Measurements from ENCODE around the gene KCP. TPM values are rescaled to one million over a fixed set of nuclear protein-coding genes. Genes with fewer than 3 reads are reported as not detected.
"Not testable (repeated sequence)": the region's sequence is repeated elsewhere in the genome, so short reads cannot be mapped to it uniquely, and the experiment has no call there.

KCP gene
- total RNA-seq, 1 donor from 2014 or later, result 1.4 TPM

- DNase-seq (ENCODE audit: low spot score), result no peak
These were observed 12.2 kb upstream of the KCP start for GRCh38 chr7:128922496-128923410.

DNA sequence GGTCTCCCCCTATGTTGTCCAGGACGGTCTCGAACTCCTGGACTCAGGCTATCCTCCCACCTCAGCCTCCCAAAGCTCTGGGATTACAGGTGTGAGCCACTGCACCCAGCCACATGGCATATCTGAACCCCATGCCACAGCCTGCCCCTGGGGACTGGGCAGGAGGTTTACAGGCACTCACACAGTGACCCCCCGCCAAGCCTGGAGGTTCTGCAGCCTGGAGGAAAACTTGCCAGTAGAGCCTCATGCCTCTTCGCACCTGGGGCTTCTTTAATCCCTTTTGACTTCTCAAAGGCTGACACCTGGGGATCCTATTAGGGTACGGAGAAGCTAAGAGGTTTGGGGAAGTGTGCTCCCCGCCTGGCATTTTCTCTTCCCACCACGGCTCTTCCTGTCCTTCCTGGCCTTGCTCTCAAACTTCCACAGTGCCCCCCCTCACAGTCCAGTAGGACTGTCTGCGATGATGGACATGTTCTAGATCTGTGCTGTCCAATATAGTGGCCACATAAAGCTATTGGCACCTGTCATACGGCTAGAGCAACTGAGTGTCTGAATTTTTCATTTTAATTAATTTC lies 11.4 kb upstream of the KCP start:
- no peak for DNase-seq (ENCODE audit: low spot score)

- DNase-seq (ENCODE audit: low spot score), result no peak
These were observed 10.5 kb upstream of the KCP start for GRCh38 chr7:128920913-128921582.

- DNase-seq (ENCODE audit: low spot score), result no peak
These were observed 9.6 kb upstream of the KCP start for GRCh38 chr7:128919881-128920799.

DNA sequence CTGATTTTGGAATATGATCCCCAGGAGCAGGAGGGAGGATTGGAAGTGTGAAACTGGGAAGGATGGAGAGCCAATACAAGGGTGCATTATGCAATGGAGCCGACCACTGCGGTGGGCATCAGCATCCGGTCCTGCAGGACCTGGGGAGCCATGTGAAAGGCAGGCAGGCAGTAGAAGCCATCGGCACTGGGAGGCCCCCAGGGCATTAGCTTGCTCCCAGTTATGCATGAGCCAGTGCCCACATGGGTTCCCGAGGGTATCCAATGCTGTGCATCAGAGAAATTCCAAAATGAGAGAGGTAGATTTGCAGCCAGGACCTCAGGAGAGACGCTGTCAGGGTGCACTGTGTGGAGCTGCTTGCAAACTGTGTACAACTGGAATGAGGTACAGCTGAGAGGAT lies 8.7 kb upstream of the KCP start:
- DNase-seq (ENCODE audit: low spot score), result no peak

DNA sequence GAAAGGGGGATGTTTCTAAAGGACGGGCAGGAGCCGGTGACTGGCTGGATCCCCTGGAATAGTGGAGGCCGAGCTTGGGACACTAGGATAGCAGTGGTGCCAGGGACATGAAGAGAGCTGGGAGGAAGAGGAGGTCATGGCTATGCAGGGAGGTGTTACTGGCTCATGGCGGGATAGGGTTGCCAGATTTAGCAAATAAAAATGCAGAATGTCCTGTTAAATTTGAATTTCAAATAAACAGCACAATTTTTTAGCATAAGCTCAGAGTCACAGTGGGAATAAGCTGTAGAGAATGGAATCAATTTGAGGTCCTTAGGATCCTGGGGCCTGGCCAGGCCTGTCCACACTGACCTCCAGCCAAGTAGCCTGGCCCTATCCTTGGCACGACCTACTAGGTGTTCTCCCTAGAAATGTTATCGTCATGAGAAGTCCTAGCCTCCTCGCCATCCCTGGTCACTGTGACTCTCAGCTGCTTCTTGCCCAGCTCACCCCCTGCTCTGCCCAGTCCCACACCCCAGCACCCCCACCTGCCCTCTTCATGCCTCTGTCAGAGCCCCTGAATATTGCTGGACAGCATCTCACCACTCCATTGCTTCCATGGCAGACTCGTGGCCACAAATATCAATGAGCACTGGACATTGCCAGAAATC lies 7.6 kb upstream of the KCP start:
- DNase-seq (ENCODE audit: low spot score), result no peak

- no peak for DNase-seq (ENCODE audit: low spot score)
These were observed 6.6 kb upstream of the KCP start for GRCh38 chr7:128917122-128917521.

- DNase-seq (ENCODE audit: low spot score), result no peak
These were observed 6.1 kb upstream of the KCP start for GRCh38 chr7:128916643-128916915.

DNA sequence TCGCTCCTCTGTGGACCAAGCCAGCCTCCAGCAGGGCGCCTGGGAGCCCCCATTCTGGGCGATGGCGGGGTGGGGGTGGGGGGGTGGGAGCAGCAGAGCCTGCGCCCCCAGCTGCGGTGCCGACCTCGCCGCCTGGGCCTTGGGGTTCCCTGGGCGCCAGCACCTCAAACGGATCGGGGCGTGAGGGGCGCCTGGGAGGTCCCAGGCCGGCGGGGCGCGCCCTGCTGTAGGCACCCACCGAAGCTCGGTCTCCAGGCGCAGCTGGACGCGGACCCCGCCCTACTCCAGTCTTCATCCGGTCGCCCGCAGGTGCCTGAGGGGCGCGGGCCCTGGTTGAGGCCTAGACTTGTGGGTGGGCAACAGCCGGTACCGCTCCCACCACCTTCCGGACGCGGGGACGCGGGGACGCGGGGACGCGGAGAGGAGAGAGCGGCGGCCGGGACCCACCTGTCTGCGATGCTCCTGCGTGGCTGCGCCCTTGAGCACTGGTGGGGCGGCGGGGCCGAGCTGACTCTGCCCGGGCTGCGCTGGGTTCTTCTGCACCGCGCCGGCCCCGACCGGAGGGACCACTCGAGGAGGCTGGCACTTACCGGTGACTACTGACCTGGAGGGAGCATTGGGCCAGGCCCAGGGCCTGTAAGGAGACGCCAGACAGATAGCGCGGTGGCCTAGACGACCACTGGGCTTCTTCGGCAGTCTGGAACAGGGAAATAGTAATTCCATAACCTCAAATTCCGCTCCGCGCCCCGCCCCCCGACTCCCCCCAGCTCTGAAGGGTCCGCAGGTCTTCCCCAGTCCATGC lies 5.5 kb upstream of the KCP start:
- no peak for DNase-seq (ENCODE audit: low spot score)

- no peak for DNase-seq (ENCODE audit: low spot score)
These were observed 4.8 kb upstream of the KCP start for GRCh38 chr7:128915271-128915819.

- DNase-seq (ENCODE audit: low spot score), result no peak
These were observed 4.2 kb upstream of the KCP start for GRCh38 chr7:128914566-128915151.

GRCh38 chr7:128913870-128914565 lies 3.5 kb upstream of the KCP start:
- no peak for DNase-seq (ENCODE audit: low spot score)

GRCh38 chr7:128912709-128913495 lies 2.4 kb upstream of the KCP start:
- DNase-seq (ENCODE audit: low spot score), result not testable (repeated sequence)

GRCh38 chr7:128912281-128912680 lies 1.8 kb upstream of the KCP start:
- no peak for DNase-seq (ENCODE audit: low spot score)

GRCh38 chr7:128911423-128912031 lies 1.0 kb upstream of the KCP start:
- DNase-seq (ENCODE audit: low spot score), result peak; percentile 87

- DNase-seq (ENCODE audit: low spot score), result peak; percentile 86
These were observed 612 bp downstream of the KCP start for GRCh38 chr7:128909625-128910568.
